PC-9 (cell line): ENCODE results near the gene KCNJ6. TPM values are rescaled to one million over a fixed set of nuclear protein-coding genes. Genes with fewer than 3 reads are reported as not detected.

Source experiments
- BruUV-seq: library from RNA; stranded (reverse); fragments of 400-500 nt; replicated peaks from 2 replicates; lab custom pipeline; 2021; lab: Mats Ljungman, UMichigan
- CTCF ChIA-PET: fragments of 300-600 bp; sonication (Branson Sonifier 250); formaldehyde crosslinking; loops from one replicate; lab custom pipeline; 2022; ENCODE audit warnings: antibody characterized with exemption; lab: Charles Lee
- POLR2A ChIA-PET: fragments of 300-600 bp; sonication (Branson Sonifier 250); formaldehyde crosslinking; loops from one replicate; lab custom pipeline; 2022; ENCODE audit warnings: antibody characterized with exemption; ENCODE audit not compliant: unreplicated experiment; lab: Charles Lee
- DNase-seq, 2 experiments: peaks; one replicate each; pipeline versions ENCODE4 v3.0.0 to v3.0.0-alpha.2; 2015 to 2022; ENCODE audit warnings: mixed read lengths in 1 of 2
- H2AFZ ChIP-seq: fragments of 200-600 bp; sonication (generic); 2 replicates; pipeline ENCODE4 v1.8.1; 2017; ENCODE audit warnings: antibody characterized with exemption
- H3F3A ChIP-seq: fragments of 200-600 bp; sonication (generic); 2 replicates; pipeline ENCODE4 v1.8.1; 2017; ENCODE audit warnings: antibody characterized with exemption, mild to moderate bottlenecking, low read depth; ENCODE audit not compliant: insufficient read depth
- H3K27ac ChIP-seq: fragments of 200-600 bp; sonication (generic); 2 replicates; pipeline ENCODE4 v1.6.1; 2016; ENCODE audit warnings: mixed run types
- H3K27me3 ChIP-seq: fragments of 200-600 bp; sonication (generic); 2 replicates; pipeline ENCODE4 v1.6.1; 2016; ENCODE audit warnings: low read depth, mixed run types; ENCODE audit not compliant: insufficient read depth
- H3K36me3 ChIP-seq: fragments of 200-600 bp; sonication (generic); 2 replicates; pipeline ENCODE4 v1.6.1; 2016; ENCODE audit warnings: low read depth, mixed run types
- H3K4me1 ChIP-seq: fragments of 200-600 bp; sonication (generic); replicated peaks from 2 replicates; pipeline ENCODE4 v1.6.1; 2016; ENCODE audit warnings: mixed run types; ENCODE audit not compliant: insufficient read depth
- H3K4me2 ChIP-seq: fragments of 200-600 bp; sonication (generic); 2 replicates; pipeline ENCODE4 v1.6.1; 2017; ENCODE audit warnings: mixed run types
- H3K4me3 ChIP-seq: fragments of 200-600 bp; sonication (generic); 2 replicates; pipeline ENCODE4 v1.6.1; 2016; ENCODE audit warnings: mixed run types
- H3K79me2 ChIP-seq: fragments of 200-600 bp; sonication (generic); 2 replicates; pipeline ENCODE4 v1.6.1; 2017; ENCODE audit warnings: low read depth, mixed run types
- H3K9me2 ChIP-seq: fragments of 200-600 bp; sonication (generic); 2 replicates; pipeline ENCODE4 v1.8.1; 2017; ENCODE audit warnings: mild to moderate bottlenecking; ENCODE audit not compliant: insufficient read depth
- H3K9me3 ChIP-seq: fragments of 200-600 bp; sonication (generic); 2 replicates; pipeline ENCODE4 v1.8.1; 2016; ENCODE audit warnings: low read depth; ENCODE audit not compliant: insufficient read depth
- H4K20me1 ChIP-seq: fragments of 200-600 bp; sonication (generic); 2 replicates; pipeline ENCODE4 v1.8.1; 2017; ENCODE audit not compliant: insufficient read depth
- EZH2 ChIP-seq: fragments of 200-600 bp; sonication (generic); IDR thresholded peaks from 2 replicates; pipeline ENCODE4 v1.8.0; 2017; ENCODE audit warnings: antibody characterized with exemption, low read depth
- intact Hi-C: fragments of 100-400 bp; cut with micrococcal nuclease; formaldehyde crosslinking; loops from one replicate; pipeline ENCODE4 v1.10.0; 2022; ENCODE audit not compliant: unreplicated experiment
- total RNA-seq: library from RNA; stranded (reverse); gene quantifications from 2 replicates; pipeline ENCODE4 v1.2.3, GENCODE V29; 2021
- TF ChIP-seq, protein P1 (sequence below): fragments of 200-600 bp; sonication (generic); conservative IDR thresholded peaks from 2 replicates; pipeline ENCODE4 v1.6.1; 2017; ENCODE audit warnings: mixed run types, antibody characterized with exemption, mild to moderate bottlenecking, moderate library complexity

KCNJ6 gene
- total RNA-seq, 1 experiment from 2014 or later, result not detected

DNA sequence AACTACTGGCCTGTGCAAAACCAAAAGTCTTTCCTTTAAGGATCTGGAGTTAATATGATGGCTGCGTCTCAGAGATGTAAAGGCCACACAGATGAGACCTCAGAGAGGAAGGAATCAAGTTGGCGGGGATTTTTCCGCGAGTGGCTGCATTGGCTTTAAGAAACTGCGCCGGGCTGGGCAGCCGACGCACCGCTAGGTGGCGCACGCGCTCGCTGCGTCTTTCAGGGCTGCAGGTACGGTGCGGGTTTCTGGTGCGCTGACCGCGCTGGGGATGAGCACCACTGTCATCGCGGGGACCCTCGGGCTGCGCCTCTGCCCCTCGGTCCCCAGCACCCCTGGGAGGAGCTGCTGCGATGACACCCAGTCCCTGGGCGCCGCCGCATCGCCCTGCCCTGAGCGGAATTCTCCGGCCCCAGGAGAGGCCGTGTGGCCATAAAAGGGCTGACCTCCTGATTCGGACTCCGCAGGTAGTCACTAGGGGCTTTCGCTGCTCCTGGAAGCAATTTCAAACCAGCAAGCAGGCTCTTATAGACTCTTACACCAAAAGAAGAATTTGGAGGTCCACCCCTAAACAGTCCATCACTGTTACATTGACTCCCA, 241.0 kb downstream of the KCNJ6 start:
- Histone ChIP-seq H3K27me3 (peaks cover 3% of the 10 kb centered on the region; the same call in 1 of the 2 replicates), H3K4me3 (no peak overlapping the region), H3F3A (peaks cover 6% of the 10 kb centered on the region; the same call in 1 of the 2 replicates), H3K9me2 (no peaks in the 10 kb centered on the region), H4K20me1 (no peaks in the 10 kb centered on the region), H2AFZ (no peak overlapping the region), H3K9me3 (no peaks in the 10 kb centered on the region), H3K79me2 (no peaks in the 10 kb centered on the region), H3K27ac (no peak overlapping the region), H3K36me3 (no peaks in the 10 kb centered on the region), H3K4me1 (peaks cover 23% of the 10 kb centered on the region), H3K4me2 (peak overlapping the region; percentile 30; the same call in 1 of the 2 replicates)
- DNase-seq, result peak in 1 of 2 experiments; percentile 50
- BruUV-seq, result no TSS peak
- intact Hi-C loops, result no loop called here
- CTCF ChIA-PET, result interaction anchor here (0.8 to 1.5 kb wide), 2 partner anchors 26 to 39 kb away, joined by 3 read pairs; no protein-coding TSS in a partner anchor
- TF ChIP-seq EZH2, result no peak
- TF ChIP-seq, protein P1, sequence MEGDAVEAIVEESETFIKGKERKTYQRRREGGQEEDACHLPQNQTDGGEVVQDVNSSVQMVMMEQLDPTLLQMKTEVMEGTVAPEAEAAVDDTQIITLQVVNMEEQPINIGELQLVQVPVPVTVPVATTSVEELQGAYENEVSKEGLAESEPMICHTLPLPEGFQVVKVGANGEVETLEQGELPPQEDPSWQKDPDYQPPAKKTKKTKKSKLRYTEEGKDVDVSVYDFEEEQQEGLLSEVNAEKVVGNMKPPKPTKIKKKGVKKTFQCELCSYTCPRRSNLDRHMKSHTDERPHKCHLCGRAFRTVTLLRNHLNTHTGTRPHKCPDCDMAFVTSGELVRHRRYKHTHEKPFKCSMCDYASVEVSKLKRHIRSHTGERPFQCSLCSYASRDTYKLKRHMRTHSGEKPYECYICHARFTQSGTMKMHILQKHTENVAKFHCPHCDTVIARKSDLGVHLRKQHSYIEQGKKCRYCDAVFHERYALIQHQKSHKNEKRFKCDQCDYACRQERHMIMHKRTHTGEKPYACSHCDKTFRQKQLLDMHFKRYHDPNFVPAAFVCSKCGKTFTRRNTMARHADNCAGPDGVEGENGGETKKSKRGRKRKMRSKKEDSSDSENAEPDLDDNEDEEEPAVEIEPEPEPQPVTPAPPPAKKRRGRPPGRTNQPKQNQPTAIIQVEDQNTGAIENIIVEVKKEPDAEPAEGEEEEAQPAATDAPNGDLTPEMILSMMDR, result peak; percentile 85
- POLR2A ChIA-PET, result no interaction called here

DNA sequence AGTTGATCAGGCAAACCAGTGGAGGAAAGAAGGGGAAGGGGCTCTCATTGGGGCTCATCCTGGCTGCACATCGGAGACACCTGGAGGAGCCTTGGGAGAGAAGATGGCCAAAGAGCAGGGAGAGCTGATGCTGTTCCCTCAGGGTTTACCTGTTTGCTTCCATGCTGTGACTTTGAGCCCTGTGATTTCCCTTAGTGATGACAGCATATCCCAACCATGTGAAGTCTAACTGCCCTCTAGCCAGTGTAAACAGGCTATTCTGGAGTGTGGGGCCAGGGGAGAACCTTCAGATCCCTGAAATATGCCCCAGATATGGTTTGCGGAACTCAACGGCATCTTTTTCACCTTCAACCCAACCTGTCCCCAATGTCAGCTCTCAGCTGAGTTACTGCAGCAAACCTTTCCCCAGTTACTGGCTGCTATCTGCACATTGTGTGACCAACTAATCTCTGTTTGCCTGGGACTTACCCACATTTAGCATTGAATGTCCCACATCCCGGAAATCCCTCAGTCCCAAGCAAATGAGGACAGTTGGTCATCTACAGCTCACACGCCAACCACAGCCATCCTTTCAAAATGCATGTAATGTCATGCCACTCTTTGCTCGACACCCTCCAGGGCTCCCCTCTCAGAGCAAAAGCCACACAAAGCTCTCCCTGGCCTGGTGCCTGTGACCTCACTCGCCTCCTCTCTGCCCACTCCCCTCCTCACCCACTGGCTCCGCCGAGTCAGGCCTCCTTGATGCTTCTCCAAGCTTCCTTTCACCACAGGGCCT, 242.3 kb downstream of the KCNJ6 start:
- ChIA-PET POLR2A (no interaction called here), CTCF (interaction anchor here (0.8 to 1.5 kb wide), 2 partner anchors 27 to 353 kb away, joined by 3 read pairs; no protein-coding TSS in a partner anchor)
- Histone ChIP-seq H4K20me1 (no peaks in the 10 kb centered on the region), H3K79me2 (no peaks in the 10 kb centered on the region), H3K27ac (no peak overlapping the region), H3K27me3 (no peaks in the 10 kb centered on the region), H3K9me2 (no peaks in the 10 kb centered on the region), H3K9me3 (no peaks in the 10 kb centered on the region), H3K4me1 (peaks cover 28% of the 10 kb centered on the region), H3K36me3 (no peaks in the 10 kb centered on the region), H3K4me3 (no peak overlapping the region), H3F3A (peaks cover 6% of the 10 kb centered on the region; the same call in 1 of the 2 replicates), H2AFZ (no peak overlapping the region), H3K4me2 (no peak overlapping the region)
- intact Hi-C loops, result loop anchor here (5.0 kb wide), 1 partner anchor 112 kb away; no protein-coding TSS in a partner anchor
- TF ChIP-seq EZH2, result no peak
- TF ChIP-seq, protein P1, result no peak
- no TSS peak for BruUV-seq
- no peak for DNase-seq

DNA sequence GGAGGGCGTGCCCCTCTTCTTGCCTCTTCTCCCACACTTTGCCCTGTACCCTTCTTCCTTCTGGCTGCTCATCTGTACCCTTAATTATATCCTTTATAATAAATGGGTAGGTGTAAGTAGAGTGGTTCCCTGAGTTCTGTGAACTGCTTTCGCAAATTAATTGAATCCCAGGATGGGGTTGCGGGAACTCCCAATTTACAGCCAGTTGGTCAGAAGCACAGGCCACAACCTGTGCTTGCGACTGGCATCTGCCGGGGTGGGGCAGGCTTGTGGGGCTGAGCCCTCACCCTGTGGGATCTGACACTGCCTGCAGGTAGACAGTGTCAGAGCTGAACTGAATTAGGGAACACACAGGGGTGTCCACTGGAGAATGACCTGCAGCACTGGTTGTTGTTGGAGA, 244.9 kb downstream of the KCNJ6 start:
- DNase-seq, result peak in 1 of 2 experiments; percentile 6
- Histone ChIP-seq H3K4me3 (no peak overlapping the region), H4K20me1 (no peaks in the 10 kb centered on the region), H3K9me3 (no peaks in the 10 kb centered on the region), H3K27me3 (no peaks in the 10 kb centered on the region), H3F3A (peaks cover 6% of the 10 kb centered on the region; the same call in 1 of the 2 replicates), H3K27ac (peak overlapping the region; percentile 72), H3K79me2 (no peaks in the 10 kb centered on the region), H3K4me2 (peak overlapping the region; percentile 18; the same call in 1 of the 2 replicates), H3K36me3 (no peaks in the 10 kb centered on the region), H3K9me2 (no peaks in the 10 kb centered on the region), H2AFZ (no peak overlapping the region), H3K4me1 (peaks cover 28% of the 10 kb centered on the region)
- intact Hi-C loops, result loop anchor here (1.0 to 5.0 kb wide), 2 partner anchors 12 to 109 kb away; no protein-coding TSS in a partner anchor
- TF ChIP-seq, protein P1, result no peak
- TF ChIP-seq EZH2, result no peak
- BruUV-seq, result no TSS peak
- CTCF ChIA-PET, result interaction anchor here (1.0 kb wide), 1 partner anchor 107 kb away, joined by 10 read pairs; no protein-coding TSS in a partner anchor
- POLR2A ChIA-PET, result interaction anchor here (1.1 kb wide), 1 partner anchor 108 kb away, joined by 4 read pairs; no protein-coding TSS in a partner anchor
